HG03521 (cell line): ENCODE measurements around the gene TMEM140.
"Not testable (repeated sequence)": the region's sequence is repeated elsewhere in the genome, so short reads cannot be mapped to it uniquely, and the experiment has no call there.

Experiments
- ATAC-seq: cut with Tn5 transposase; IDR thresholded peaks from one replicate; pipeline ENCODE4 v1.9.1; 2021; ENCODE audit warnings: mild to moderate bottlenecking, moderate library complexity; ENCODE audit not compliant: unreplicated experiment

The TMEM140 gene

GRCh38 chr7:135147899-135148721 is at the start of gene TMEM140:
TMEM140 (plus strand) TSS chr7:135148072; CDS start chr7:135164442, 16,370 bp downstream.
- peak; percentile 65 for ATAC-seq

GRCh38 chr7:135098391-135098790 is 49.5 kb upstream of the TMEM140 start:
- no peak for ATAC-seq

- no peak for ATAC-seq
Observed at GRCh38 chr7:135100856-135101255, 47.0 kb upstream of the TMEM140 start.

GRCh38 chr7:135102372-135102771 is 45.5 kb upstream of the TMEM140 start:
- peak; percentile 83 for ATAC-seq

GRCh38 chr7:135109562-135109961 is 38.3 kb upstream of the TMEM140 start:
- ATAC-seq: no peak

GRCh38 chr7:135109976-135110375 is 37.9 kb upstream of the TMEM140 start:
- ATAC-seq: no peak

GRCh38 chr7:135111379-135111778 is 36.5 kb upstream of the TMEM140 start:
- ATAC-seq: no peak

GRCh38 chr7:135114622-135115021 is 33.2 kb upstream of the TMEM140 start:
- no peak for ATAC-seq

- ATAC-seq: no peak
Observed at GRCh38 chr7:135117096-135117495, 30.8 kb upstream of the TMEM140 start.

- ATAC-seq: no peak
Observed at GRCh38 chr7:135121868-135122267, 26.0 kb upstream of the TMEM140 start.

- ATAC-seq: not testable (repeated sequence)
Observed at GRCh38 chr7:135124631-135125030, 23.2 kb upstream of the TMEM140 start.

- no peak for ATAC-seq
Observed at GRCh38 chr7:135128931-135129330, 18.9 kb upstream of the TMEM140 start.

GRCh38 chr7:135129579-135129978 is 18.3 kb upstream of the TMEM140 start:
- no peak for ATAC-seq

GRCh38 chr7:135143885-135144668 is 3.8 kb upstream of the TMEM140 start:
- ATAC-seq: no peak

GRCh38 chr7:135147341-135147898 is 452 bp upstream of the TMEM140 start:
- no peak for ATAC-seq

- ATAC-seq: no peak
Observed at GRCh38 chr7:135150072-135150782, 2.4 kb downstream of the TMEM140 start.

- no peak for ATAC-seq
Observed at GRCh38 chr7:135151132-135151531, 3.3 kb downstream of the TMEM140 start.

- ATAC-seq: no peak
Observed at GRCh38 chr7:135151533-135151932, 3.7 kb downstream of the TMEM140 start.

GRCh38 chr7:135152442-135152841 is 4.6 kb downstream of the TMEM140 start:
- ATAC-seq: no peak

GRCh38 chr7:135154734-135155133 is 6.9 kb downstream of the TMEM140 start:
- no peak for ATAC-seq

- ATAC-seq: no peak
Observed at GRCh38 chr7:135156290-135156689, 8.4 kb downstream of the TMEM140 start.
